Fibroblast of skin of abdomen (primary cell): ENCODE data around the gene CNGA2.

Experiments
- DNase-seq: peaks from one replicate; pipeline ENCODE4 v3.0.0-alpha.2; 2013

The CNGA2 gene

GRCh38 chrX:151712253-151712652 is 22.3 kb upstream of the CNGA2 start:
- DNase-seq: no peak

GRCh38 chrX:151713849-151714248 is 20.7 kb upstream of the CNGA2 start:
- no peak for DNase-seq

- DNase-seq: no peak
Observed at GRCh38 chrX:151714362-151714761, 20.2 kb upstream of the CNGA2 start.

GRCh38 chrX:151715752-151716151 is 18.8 kb upstream of the CNGA2 start, which contains the start of gene FATE1:
Gene FATE1 (plus strand): TSS chrX:151716035. CDS start chrX:151716120, 85 bp downstream.
- DNase-seq: no peak

- peak; percentile 31 for DNase-seq
Observed at GRCh38 chrX:151722241-151722846, 12.2 kb upstream of the CNGA2 start.

GRCh38 chrX:151723156-151723760 is 11.3 kb upstream of the CNGA2 start:
- DNase-seq: no peak

GRCh38 chrX:151724563-151725337 is 9.8 kb upstream of the CNGA2 start:
- DNase-seq: no peak

- DNase-seq: no peak
Observed at GRCh38 chrX:151725338-151725614, 9.3 kb upstream of the CNGA2 start.

GRCh38 chrX:151726751-151727150 is 7.8 kb upstream of the CNGA2 start:
- no peak for DNase-seq

GRCh38 chrX:151727346-151727745 is 7.2 kb upstream of the CNGA2 start:
- DNase-seq: no peak

GRCh38 chrX:151729056-151729725 is 5.4 kb upstream of the CNGA2 start:
- no peak for DNase-seq

- no peak for DNase-seq
Observed at GRCh38 chrX:151735219-151735618, 673 bp downstream of the CNGA2 start.

- DNase-seq: no peak
Observed at GRCh38 chrX:151736685-151737084, 2.1 kb downstream of the CNGA2 start.

GRCh38 chrX:151737494-151737893 is 2.9 kb downstream of the CNGA2 start:
- no peak for DNase-seq

GRCh38 chrX:151738751-151739150 is 4.2 kb downstream of the CNGA2 start:
- DNase-seq: no peak

- no peak for DNase-seq
Observed at GRCh38 chrX:151741606-151742005, 7.1 kb downstream of the CNGA2 start.

- no peak for DNase-seq
Observed at GRCh38 chrX:151742311-151742710, 7.8 kb downstream of the CNGA2 start.

GRCh38 chrX:151743651-151744470 is 9.3 kb downstream of the CNGA2 start:
- DNase-seq: no peak

- DNase-seq: no peak
Observed at GRCh38 chrX:151745651-151746050, 11.1 kb downstream of the CNGA2 start.

GRCh38 chrX:151746502-151746901 is 12.0 kb downstream of the CNGA2 start:
- DNase-seq: no peak

GRCh38 chrX:151750511-151750910 is 16.0 kb downstream of the CNGA2 start:
- DNase-seq: no peak

GRCh38 chrX:151752847-151753246 is 18.3 kb downstream of the CNGA2 start:
- no peak for DNase-seq
